ENCODE measurements around the gene MAD2L1. TPM values are rescaled to one million over a fixed set of nuclear protein-coding genes. Genes with fewer than 3 reads are reported as not detected.

MAD2L1 gene
- total RNA-seq, 1 experiment from 2014 or later = 76.6 TPM

DNA sequence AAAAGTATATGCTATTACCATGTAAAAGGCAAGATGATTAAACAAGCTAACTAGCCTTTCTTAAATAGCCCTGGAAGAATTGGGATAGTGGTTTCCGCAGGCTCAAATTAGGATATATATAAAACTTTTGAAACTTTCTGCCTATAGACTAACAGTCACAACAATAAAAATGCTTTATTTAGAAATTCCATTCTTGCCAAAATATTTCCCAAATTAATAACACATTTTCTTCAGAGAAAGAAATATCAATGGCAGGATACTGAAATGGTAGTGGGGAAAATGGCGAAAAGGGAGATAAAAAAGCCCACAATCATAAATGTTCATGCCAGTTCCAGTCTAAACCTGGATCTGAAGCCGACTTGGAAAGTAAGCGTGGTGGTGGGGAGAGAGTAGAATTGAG lies 56.0 kb downstream of the MAD2L1 start:
- H3K9me2 ChIP-seq (replicated peaks; ENCODE audit: low read length) = no peaks in the 10 kb centered on the region
- no peak overlapping the region for H3K4me2 ChIP-seq (ENCODE audit: low read length)
- ChIA-PET CTCF (no interaction called here), POLR2A (ENCODE audit: unreplicated experiment) (no interaction called here)
- no peak overlapping the region for H3K27ac ChIP-seq (ENCODE audit: low read length)
- H4K20me1 ChIP-seq (ENCODE audit: low read length) = no peaks in the 10 kb centered on the region
- H3K27me3 ChIP-seq (ENCODE audit: low read length) = no peaks in the 10 kb centered on the region
- H3K79me2 ChIP-seq (ENCODE audit: low read length) = no peaks in the 10 kb centered on the region
- TF ChIP-seq EZH2phosphoT487 (IDR thresholded peaks at IDR 0.05; ENCODE audit: borderline replicate concordance, low read length) (no peak), EZH2 (IDR thresholded peaks at IDR 0.05; ENCODE audit: low read length, unreplicated experiment) (no peak)
- TF ChIP-seq, protein P1, sequence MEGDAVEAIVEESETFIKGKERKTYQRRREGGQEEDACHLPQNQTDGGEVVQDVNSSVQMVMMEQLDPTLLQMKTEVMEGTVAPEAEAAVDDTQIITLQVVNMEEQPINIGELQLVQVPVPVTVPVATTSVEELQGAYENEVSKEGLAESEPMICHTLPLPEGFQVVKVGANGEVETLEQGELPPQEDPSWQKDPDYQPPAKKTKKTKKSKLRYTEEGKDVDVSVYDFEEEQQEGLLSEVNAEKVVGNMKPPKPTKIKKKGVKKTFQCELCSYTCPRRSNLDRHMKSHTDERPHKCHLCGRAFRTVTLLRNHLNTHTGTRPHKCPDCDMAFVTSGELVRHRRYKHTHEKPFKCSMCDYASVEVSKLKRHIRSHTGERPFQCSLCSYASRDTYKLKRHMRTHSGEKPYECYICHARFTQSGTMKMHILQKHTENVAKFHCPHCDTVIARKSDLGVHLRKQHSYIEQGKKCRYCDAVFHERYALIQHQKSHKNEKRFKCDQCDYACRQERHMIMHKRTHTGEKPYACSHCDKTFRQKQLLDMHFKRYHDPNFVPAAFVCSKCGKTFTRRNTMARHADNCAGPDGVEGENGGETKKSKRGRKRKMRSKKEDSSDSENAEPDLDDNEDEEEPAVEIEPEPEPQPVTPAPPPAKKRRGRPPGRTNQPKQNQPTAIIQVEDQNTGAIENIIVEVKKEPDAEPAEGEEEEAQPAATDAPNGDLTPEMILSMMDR (conservative IDR thresholded peaks at IDR 0.05; ENCODE audit: low read depth, low read length) = no peak
- H3K9me3 ChIP-seq (ENCODE audit: low read length) = no peaks in the 10 kb centered on the region
- ATAC-seq (no peak), DNase-seq (no peak)
- BruUV-seq (replicated peaks) = no TSS peak
- intact Hi-C loops (cut with micrococcal nuclease) = no loop called here
- no peak overlapping the region for H2AFZ ChIP-seq (ENCODE audit: low read length)
- no peaks in the 10 kb centered on the region for H3F3A ChIP-seq (ENCODE audit: low read length, unreplicated experiment)
- H3K4me1 ChIP-seq (ENCODE audit: insufficient read depth, low read length) = peaks cover 11% of the 10 kb centered on the region; the same call in 1 of the 2 replicates
- H3K9ac ChIP-seq (ENCODE audit: low read length) = no peak overlapping the region
- no peak overlapping the region for H3K4me3 ChIP-seq (ENCODE audit: low read length)
- no peaks in the 10 kb centered on the region for H3K36me3 ChIP-seq (ENCODE audit: low read depth, low read length)

- DNase-seq = peak; percentile 86
- Histone ChIP-seq H3F3A (ENCODE audit: low read length, unreplicated experiment) (no peaks in the 10 kb centered on the region), H3K9me3 (ENCODE audit: low read length) (no peaks in the 10 kb centered on the region), H3K9ac (ENCODE audit: low read length) (no peak overlapping the region), H2AFZ (ENCODE audit: low read length) (no peak overlapping the region), H4K20me1 (ENCODE audit: low read length) (no peaks in the 10 kb centered on the region), H3K4me2 (ENCODE audit: low read length) (no peak overlapping the region), H3K4me1 (ENCODE audit: insufficient read depth, low read length) (peaks cover 11% of the 10 kb centered on the region; the same call in 1 of the 2 replicates), H3K27me3 (ENCODE audit: low read length) (no peaks in the 10 kb centered on the region), H3K9me2 (replicated peaks; ENCODE audit: low read length) (no peaks in the 10 kb centered on the region), H3K4me3 (ENCODE audit: low read length) (no peak overlapping the region), H3K79me2 (ENCODE audit: low read length) (no peaks in the 10 kb centered on the region), H3K36me3 (ENCODE audit: low read depth, low read length) (no peaks in the 10 kb centered on the region), H3K27ac (ENCODE audit: low read length) (0 out of 2 replicates have a peak overlapping the region, but pooled peaks have one; percentile 27)
- ChIA-PET POLR2A (ENCODE audit: unreplicated experiment) (no interaction called here), CTCF (interaction anchor here (0.6 kb wide), 1 partner anchor 444 kb away, joined by 3 read pairs; no protein-coding TSS in a partner anchor)
- intact Hi-C loops (cut with micrococcal nuclease) = no loop called here
- peak; percentile 96 for ATAC-seq
- no TSS peak for BruUV-seq (replicated peaks)
- TF ChIP-seq EZH2 (IDR thresholded peaks at IDR 0.05; ENCODE audit: low read length, unreplicated experiment) = no peak
- TF ChIP-seq, protein P1 (conservative IDR thresholded peaks at IDR 0.05; ENCODE audit: low read depth, low read length) = no peak
- TF ChIP-seq EZH2phosphoT487 (IDR thresholded peaks at IDR 0.05; ENCODE audit: borderline replicate concordance, low read length) = no peak
Observed at GRCh38 chr4:120009731-120010130, 56.9 kb downstream of the MAD2L1 start.

- BruUV-seq (replicated peaks) = no TSS peak
- H3K4me1 ChIP-seq (ENCODE audit: insufficient read depth, low read length) = peaks cover 11% of the 10 kb centered on the region; the same call in 1 of the 2 replicates
- POLR2A ChIA-PET (ENCODE audit: unreplicated experiment) = no interaction called here
- no peaks in the 10 kb centered on the region for H3F3A ChIP-seq (ENCODE audit: low read length, unreplicated experiment)
- TF ChIP-seq EZH2 (IDR thresholded peaks at IDR 0.05; ENCODE audit: low read length, unreplicated experiment) = no peak
- no peak for TF ChIP-seq EZH2phosphoT487 (IDR thresholded peaks at IDR 0.05; ENCODE audit: borderline replicate concordance, low read length)
- TF ChIP-seq, protein P1 (conservative IDR thresholded peaks at IDR 0.05; ENCODE audit: low read depth, low read length) = no peak
- 0 out of 2 replicates have a peak overlapping the region, but pooled peaks have one; percentile 27 for H3K27ac ChIP-seq (ENCODE audit: low read length)
- H3K27me3 ChIP-seq (ENCODE audit: low read length) = no peaks in the 10 kb centered on the region
- ATAC-seq (no peak), DNase-seq (no peak)
- no peaks in the 10 kb centered on the region for H4K20me1 ChIP-seq (ENCODE audit: low read length)
- no peak overlapping the region for H3K4me3 ChIP-seq (ENCODE audit: low read length)
- CTCF ChIA-PET = no interaction called here
- H2AFZ ChIP-seq (ENCODE audit: low read length) = no peak overlapping the region
- H3K4me2 ChIP-seq (ENCODE audit: low read length) = no peak overlapping the region
- no peaks in the 10 kb centered on the region for H3K9me3 ChIP-seq (ENCODE audit: low read length)
- intact Hi-C loops (cut with micrococcal nuclease) = no loop called here
- H3K9ac ChIP-seq (ENCODE audit: low read length) = no peak overlapping the region
- H3K79me2 ChIP-seq (ENCODE audit: low read length) = no peaks in the 10 kb centered on the region
- no peaks in the 10 kb centered on the region for H3K9me2 ChIP-seq (replicated peaks; ENCODE audit: low read length)
- no peaks in the 10 kb centered on the region for H3K36me3 ChIP-seq (ENCODE audit: low read depth, low read length)
Observed at GRCh38 chr4:120008957-120009356, 57.7 kb downstream of the MAD2L1 start.
